GM12878 (cell line): ENCODE measurements around the gene ATF3. TPM values are rescaled to one million over a fixed set of nuclear protein-coding genes. Genes with fewer than 3 reads are reported as not detected.

Experiments
- ATAC-seq: fragments of 200-7000 bp; cut with Tn5 transposase; 3 replicates; pipeline ENCODE4 v1.9.1; 2020; ENCODE audit warnings: mild to moderate bottlenecking, moderate library complexity
- BruUV-seq: library from RNA; stranded (reverse); fragments of 400-500 nt; replicated peaks from 2 replicates; lab custom pipeline; 2021; lab: Mats Ljungman, UMichigan
- CTCF ChIA-PET: fragments of 300-600 bp; sonication (Branson Sonifier 250); formaldehyde crosslinking; extraction: SDS; loops from one replicate; lab custom pipeline; 2021; ENCODE audit warnings: inconsistent platforms; lab: Yijun Ruan, JAX
- POLR2A ChIA-PET: fragments of 350-600 bp; formaldehyde crosslinking; extraction: SDS; loops from one replicate; lab custom pipeline; 2021; ENCODE audit warnings: inconsistent platforms; lab: Charles Lee
- RAD21 ChIA-PET: fragments of 300-600 bp; sonication (Branson Sonifier 250); formaldehyde crosslinking; loops from one replicate; lab custom pipeline; 2023; ENCODE audit warnings: antibody characterized with exemption; ENCODE audit not compliant: unreplicated experiment; lab: Charles Lee
- SMC1A ChIA-PET: fragments of 300-600 bp; sonication (Branson Sonifier 250); formaldehyde crosslinking; loops from one replicate; lab custom pipeline; 2023; ENCODE audit not compliant: unreplicated experiment, uncharacterized antibody; lab: Charles Lee
- DNase-seq: peaks from one replicate; pipeline ENCODE4 v3.0.0-alpha.2; 2011; ENCODE audit warnings: low read depth, low spot score
- FAIRE-seq: peaks from 3 replicates; lab custom pipeline; 2011; peaks lifted over from hg19 to GRCh38; lab: Jason Lieb, UNC
- H2AFZ ChIP-seq: 2 replicates; pipeline ENCODE4 v1.6.0; 2011; ENCODE audit warnings: low read depth, low read length, control low read depth; ENCODE audit not compliant: control insufficient read depth
- H3K27ac ChIP-seq: 2 replicates; pipeline ENCODE4 v1.5.1; 2011; ENCODE audit warnings: control low read depth; ENCODE audit not compliant: control insufficient read depth, insufficient read depth
- H3K27me3 ChIP-seq, 2 experiments: replicated peaks in 1 of 2; 2 replicates each; pipeline versions ENCODE4 v1.6.0 to v1.6.1; 2011; ENCODE audit warnings: low read length in 1 of 2; ENCODE audit not compliant: control insufficient read depth in 2 of 2, insufficient read depth in 2 of 2
- H3K36me3 ChIP-seq, 2 experiments: 2 replicates each; pipeline ENCODE4 v1.5.1; 2011; ENCODE audit warnings: low read length in 1 of 2; ENCODE audit not compliant: control insufficient read depth in 2 of 2, insufficient read depth in 2 of 2
- H3K4me1 ChIP-seq: 2 replicates; pipeline ENCODE4 v1.6.1; 2011; ENCODE audit warnings: mild to moderate bottlenecking, low read length, moderate library complexity, mixed read lengths; ENCODE audit not compliant: control insufficient read depth, insufficient read depth
- H3K4me2 ChIP-seq: 2 replicates; pipeline ENCODE4 v1.6.0; 2011; ENCODE audit warnings: control low read depth; ENCODE audit not compliant: control insufficient read depth, insufficient read depth
- H3K4me3 ChIP-seq: fragments of 200-600 bp; sonication (generic); 2 replicates; pipeline ENCODE4 v1.5.1; 2016
- H3K79me2 ChIP-seq: 2 replicates; pipeline ENCODE4 v1.6.0; 2011; ENCODE audit warnings: low read length; ENCODE audit not compliant: control insufficient read depth, insufficient read depth
- H3K9ac ChIP-seq: 2 replicates; pipeline ENCODE4 v1.8.0; 2011; ENCODE audit warnings: low read length, control low read depth, mixed read lengths; ENCODE audit not compliant: control insufficient read depth, insufficient read depth
- H3K9me3 ChIP-seq: replicated peaks from 3 replicates; pipeline ENCODE4 v1.5.1; 2011; ENCODE audit warnings: mild to moderate bottlenecking, low read length; ENCODE audit not compliant: control insufficient read depth, insufficient read depth
- H4K20me1 ChIP-seq: 2 replicates; pipeline ENCODE4 v1.6.0; 2011; ENCODE audit not compliant: control insufficient read depth, insufficient read depth
- HDAC2 ChIP-seq: fragments of 200-600 bp; sonication (generic); IDR thresholded peaks from 2 replicates; pipeline ENCODE4 v1.6.1; 2017
- IKZF2 ChIP-seq, 2 experiments: fragments of 450-650 bp; IDR thresholded peaks; 2 replicates each; pipeline ENCODE4 v1.6.1; 2017; ENCODE audit warnings: mild to moderate bottlenecking in 2 of 2, moderate library complexity in 2 of 2
- KDM1A ChIP-seq: fragments of 200-600 bp; sonication (generic); IDR thresholded peaks from 2 replicates; pipeline ENCODE4 v1.6.1; 2016; ENCODE audit warnings: borderline replicate concordance
- WGBS: methylation state at CpG from one replicate; pipeline ENCODE4 v1.1.6; 2016; ENCODE audit warnings: low lambda C conversion rate; ENCODE audit not compliant: insufficient replicate concordance, insufficient coverage; ENCODE audit errors: missing lambda C conversion rate; 5-methylcytosine and 5-hydroxymethylcytosine counted together
- in situ Hi-C: fragments of 300-500 bp; cut with MboI; formaldehyde crosslinking; loops from 9 replicates; pipeline ENCODE4 v1.14.3; 2018; ENCODE audit warnings: mixed read lengths
- intact Hi-C: fragments of 100-400 bp; cut with micrococcal nuclease; formaldehyde crosslinking; loops from one replicate; pipeline ENCODE4 v1.14.2; 2022; ENCODE audit not compliant: unreplicated experiment
- polyA plus RNA-seq, 11 experiments: library from polyadenylated mRNA; depleted of rRNA in 4 of 11; unstranded in 6 of 11; stranded (reverse) in 5 of 11; fragments of >200 nt; fragmentation: Nextera tagmentation in 4 of 11; fragmentation: Illumina TruSeq in 1 of 11; extraction: Ambion mirVana in 4 of 11; extraction: Trizol in 1 of 11; gene quantifications; 1 replicate in 1 of 11; 2 replicates in 10 of 11; pipeline versions ENCODE4 v1.2.1 to v1.2.3, GENCODE V29; 2011 to 2016; ENCODE audit warnings: inconsistent platforms in 2 of 11, missing spikeins in 2 of 11, low read depth in 1 of 11
- total RNA-seq, 4 experiments: library from RNA; depleted of rRNA in 3 of 4; stranded (reverse); fragments of >200 nt in 3 of 4; fragmentation: Illumina TruSeq in 1 of 4; extraction: Trizol in 1 of 4; gene quantifications; 2 replicates each; pipeline versions ENCODE4 v1.2.1 to v1.2.3, GENCODE V29; 2013 to 2021
- TF ChIP-seq, protein P1 (sequence below): IDR thresholded peaks from 2 replicates; pipeline ENCODE4 v1.6.1; 2011; ENCODE audit warnings: borderline replicate concordance, low read depth, mild to moderate bottlenecking, moderate library complexity, low read length; ENCODE audit not compliant: insufficient read depth, poor library complexity, severe bottlenecking
- TF ChIP-seq, protein P2 (sequence below): fragments of 450-650 bp; IDR thresholded peaks from 2 replicates; pipeline ENCODE4 v1.6.1; 2017; ENCODE audit warnings: mild to moderate bottlenecking, moderate library complexity
- TF ChIP-seq, protein P3 (sequence below): fragments of 450-650 bp; IDR thresholded peaks from 2 replicates; pipeline ENCODE4 v1.6.1; 2017; ENCODE audit warnings: low read depth, mild to moderate bottlenecking, moderate library complexity

ATF3 gene
- total and polyA plus RNA-seq, 10 of the 15 experiments (the other 5 are each of a cell fraction or from before 2014, with no cell fraction given) = 3.0 to 13.9 (median 8.3) TPM

DNA sequence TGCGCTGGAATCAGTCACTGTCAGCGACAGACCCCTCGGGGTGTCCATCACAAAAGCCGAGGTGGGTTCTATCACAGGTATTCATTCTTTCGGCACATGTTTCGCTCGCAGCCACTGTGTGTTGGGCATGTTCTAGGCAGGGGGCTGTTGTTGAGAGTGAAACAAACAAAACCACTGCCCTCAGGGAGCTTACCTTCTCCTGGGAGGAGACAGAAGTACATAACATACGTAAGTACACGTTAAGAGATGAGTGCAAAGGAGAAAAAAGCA is 6.6 kb downstream of the ATF3 start (continued):
- TF ChIP-seq, protein P1, sequence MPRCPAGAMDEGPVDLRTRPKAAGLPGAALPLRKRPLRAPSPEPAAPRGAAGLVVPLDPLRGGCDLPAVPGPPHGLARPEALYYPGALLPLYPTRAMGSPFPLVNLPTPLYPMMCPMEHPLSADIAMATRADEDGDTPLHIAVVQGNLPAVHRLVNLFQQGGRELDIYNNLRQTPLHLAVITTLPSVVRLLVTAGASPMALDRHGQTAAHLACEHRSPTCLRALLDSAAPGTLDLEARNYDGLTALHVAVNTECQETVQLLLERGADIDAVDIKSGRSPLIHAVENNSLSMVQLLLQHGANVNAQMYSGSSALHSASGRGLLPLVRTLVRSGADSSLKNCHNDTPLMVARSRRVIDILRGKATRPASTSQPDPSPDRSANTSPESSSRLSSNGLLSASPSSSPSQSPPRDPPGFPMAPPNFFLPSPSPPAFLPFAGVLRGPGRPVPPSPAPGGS = no peak
- TF ChIP-seq IKZF2 (IDR thresholded peaks at IDR 0.05) = no peak
- TF ChIP-seq KDM1A = no peak
- no peak for TF ChIP-seq HDAC2
- TF ChIP-seq, protein P2, sequence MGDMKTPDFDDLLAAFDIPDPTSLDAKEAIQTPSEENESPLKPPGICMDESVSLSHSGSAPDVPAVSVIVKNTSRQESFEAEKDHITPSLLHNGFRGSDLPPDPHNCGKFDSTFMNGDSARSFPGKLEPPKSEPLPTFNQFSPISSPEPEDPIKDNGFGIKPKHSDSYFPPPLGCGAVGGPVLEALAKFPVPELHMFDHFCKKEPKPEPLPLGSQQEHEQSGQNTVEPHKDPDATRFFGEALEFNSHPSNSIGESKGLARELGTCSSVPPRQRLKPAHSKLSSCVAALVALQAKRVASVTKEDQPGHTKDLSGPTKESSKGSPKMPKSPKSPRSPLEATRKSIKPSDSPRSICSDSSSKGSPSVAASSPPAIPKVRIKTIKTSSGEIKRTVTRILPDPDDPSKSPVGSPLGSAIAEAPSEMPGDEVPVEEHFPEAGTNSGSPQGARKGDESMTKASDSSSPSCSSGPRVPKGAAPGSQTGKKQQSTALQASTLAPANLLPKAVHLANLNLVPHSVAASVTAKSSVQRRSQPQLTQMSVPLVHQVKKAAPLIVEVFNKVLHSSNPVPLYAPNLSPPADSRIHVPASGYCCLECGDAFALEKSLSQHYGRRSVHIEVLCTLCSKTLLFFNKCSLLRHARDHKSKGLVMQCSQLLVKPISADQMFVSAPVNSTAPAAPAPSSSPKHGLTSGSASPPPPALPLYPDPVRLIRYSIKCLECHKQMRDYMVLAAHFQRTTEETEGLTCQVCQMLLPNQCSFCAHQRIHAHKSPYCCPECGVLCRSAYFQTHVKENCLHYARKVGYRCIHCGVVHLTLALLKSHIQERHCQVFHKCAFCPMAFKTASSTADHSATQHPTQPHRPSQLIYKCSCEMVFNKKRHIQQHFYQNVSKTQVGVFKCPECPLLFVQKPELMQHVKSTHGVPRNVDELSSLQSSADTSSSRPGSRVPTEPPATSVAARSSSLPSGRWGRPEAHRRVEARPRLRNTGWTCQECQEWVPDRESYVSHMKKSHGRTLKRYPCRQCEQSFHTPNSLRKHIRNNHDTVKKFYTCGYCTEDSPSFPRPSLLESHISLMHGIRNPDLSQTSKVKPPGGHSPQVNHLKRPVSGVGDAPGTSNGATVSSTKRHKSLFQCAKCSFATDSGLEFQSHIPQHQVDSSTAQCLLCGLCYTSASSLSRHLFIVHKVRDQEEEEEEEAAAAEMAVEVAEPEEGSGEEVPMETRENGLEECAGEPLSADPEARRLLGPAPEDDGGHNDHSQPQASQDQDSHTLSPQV = no peak

DNA sequence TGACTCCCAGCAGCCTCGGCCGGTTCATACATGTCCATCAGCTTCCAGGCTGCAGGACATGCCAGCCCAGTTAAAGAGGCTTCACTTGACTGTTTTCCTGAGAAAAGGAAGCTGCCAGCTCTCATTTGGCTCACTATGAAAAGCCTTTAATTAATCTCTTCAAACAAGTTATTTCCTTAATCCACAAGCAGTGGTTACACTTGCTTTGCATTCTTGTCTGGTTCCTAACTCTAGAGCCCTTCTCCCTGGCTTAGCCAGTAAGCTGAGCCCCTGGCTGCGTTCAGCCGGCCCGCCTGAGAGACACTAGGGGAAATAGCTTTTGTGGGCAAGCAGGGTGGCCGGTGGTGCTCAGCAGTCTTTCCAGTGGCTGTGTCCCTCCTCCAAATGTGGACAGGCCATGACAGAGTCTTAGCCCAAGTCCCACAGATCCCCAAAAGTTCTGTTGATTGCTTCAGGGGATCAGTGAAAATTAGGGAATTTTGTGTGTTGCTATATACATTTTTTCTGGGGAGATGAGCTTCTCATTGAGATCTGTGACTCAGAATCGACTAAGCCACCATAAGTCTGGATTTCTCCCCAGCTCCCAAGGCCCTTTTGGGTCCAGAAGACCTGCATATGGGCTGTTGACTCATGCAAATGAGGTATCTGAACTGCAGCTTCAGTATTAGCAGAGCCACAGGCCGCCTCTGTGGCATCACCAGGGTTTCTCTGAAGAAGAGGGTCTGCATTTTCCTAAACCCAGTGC is 10.1 kb downstream of the ATF3 start:
- SMC1A ChIA-PET = interaction anchor here (0.7 to 1.5 kb wide), 5 partner anchors 10 to 141 kb away, joined by 3 to 8 read pairs (median 3); no protein-coding TSS in a partner anchor
- no peak overlapping the region for H2AFZ ChIP-seq
- CTCF ChIA-PET = interaction anchor here (0.6 to 1.2 kb wide), 3 partner anchors 11 to 81 kb away, joined by 3 to 4 read pairs (median 3); no protein-coding TSS in a partner anchor
- no peak overlapping the region for H3K4me2 ChIP-seq
- POLR2A ChIA-PET = interaction anchor here (0.6 to 1.4 kb wide), 4 partner anchors 9 to 61 kb away, joined by 3 to 7 read pairs (median 4); partner anchors contain the start of gene ATF3
- intact Hi-C loops (no loop called here), in situ Hi-C loops (no loop called here)
- DNase-seq = no peak
- TF ChIP-seq, protein P3, sequence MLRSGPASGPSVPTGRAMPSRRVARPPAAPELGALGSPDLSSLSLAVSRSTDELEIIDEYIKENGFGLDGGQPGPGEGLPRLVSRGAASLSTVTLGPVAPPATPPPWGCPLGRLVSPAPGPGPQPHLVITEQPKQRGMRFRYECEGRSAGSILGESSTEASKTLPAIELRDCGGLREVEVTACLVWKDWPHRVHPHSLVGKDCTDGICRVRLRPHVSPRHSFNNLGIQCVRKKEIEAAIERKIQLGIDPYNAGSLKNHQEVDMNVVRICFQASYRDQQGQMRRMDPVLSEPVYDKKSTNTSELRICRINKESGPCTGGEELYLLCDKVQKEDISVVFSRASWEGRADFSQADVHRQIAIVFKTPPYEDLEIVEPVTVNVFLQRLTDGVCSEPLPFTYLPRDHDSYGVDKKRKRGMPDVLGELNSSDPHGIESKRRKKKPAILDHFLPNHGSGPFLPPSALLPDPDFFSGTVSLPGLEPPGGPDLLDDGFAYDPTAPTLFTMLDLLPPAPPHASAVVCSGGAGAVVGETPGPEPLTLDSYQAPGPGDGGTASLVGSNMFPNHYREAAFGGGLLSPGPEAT = no peak
- H3K9me3 ChIP-seq = no peaks in the 10 kb centered on the region
- WGBS = 82% methylated on average over 8 of the region's 8 CpGs
- ATAC-seq = no peak
- no TSS peak for BruUV-seq
- no peak overlapping the region for H3K4me3 ChIP-seq
- no peak for FAIRE-seq
- peaks cover 12% of the 10 kb centered on the region for H3K4me1 ChIP-seq
- H3K27me3 ChIP-seq = no peaks in the 10 kb centered on the region
- H3K79me2 ChIP-seq = peaks cover 11% of the 10 kb centered on the region
- no peaks in the 10 kb centered on the region for H4K20me1 ChIP-seq
- no peak overlapping the region for H3K27ac ChIP-seq
- RAD21 ChIA-PET = interaction anchor here (2.2 kb wide), 1 partner anchor 141 kb away, joined by 8 read pairs; no protein-coding TSS in a partner anchor
- no peak overlapping the region for H3K9ac ChIP-seq
- peaks cover 7 to 26% of the 10 kb centered on the region in 2 experiments; a peak in 3 of 4 replicates for H3K36me3 ChIP-seq
